ENCODE measurements around the gene PPM1N. TPM values are rescaled to one million over a fixed set of nuclear protein-coding genes. Genes with fewer than 3 reads are reported as not detected.

Gene PPM1N
- total and polyA plus RNA-seq, 2 of the 13 experiments (the other 11 are each of a cell fraction or from before 2014, with no cell fraction given): 0.31 to 1.8 TPM

DNA sequence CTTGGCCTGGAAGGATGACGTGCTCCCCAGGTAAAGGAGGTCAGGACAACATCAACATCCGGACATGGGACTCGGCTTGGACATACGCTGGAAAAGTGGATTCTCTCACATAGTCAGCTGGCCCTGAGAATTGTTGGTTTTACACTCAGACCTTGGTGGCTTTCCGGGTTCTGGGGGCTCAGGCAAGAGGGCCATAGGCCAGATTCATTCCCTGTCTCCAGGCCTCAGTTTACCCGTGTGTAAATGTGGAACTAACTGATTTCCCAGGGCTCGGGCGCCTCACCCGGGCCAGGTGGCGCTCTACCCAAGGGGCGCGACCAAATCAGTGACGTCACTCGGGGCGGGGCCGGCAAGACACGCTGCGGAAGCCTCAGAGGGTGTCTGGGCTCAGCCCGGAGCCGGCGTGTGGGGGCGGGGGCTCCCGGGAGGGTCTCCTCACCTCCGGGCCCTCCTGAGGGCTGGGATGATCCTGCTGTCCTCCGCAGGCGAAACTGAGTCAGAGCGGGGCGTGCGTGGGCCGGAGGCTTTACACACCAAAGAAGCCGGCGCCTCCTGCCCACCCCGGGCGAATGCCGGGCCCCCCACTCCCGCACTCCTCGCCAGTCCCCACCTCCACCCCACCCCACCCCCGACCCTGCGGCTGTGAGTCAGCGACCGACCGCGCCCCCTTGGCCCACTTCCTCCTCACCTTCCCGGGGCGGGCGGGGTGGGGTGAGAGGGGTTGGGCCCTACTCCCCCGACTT is 8.2 kb downstream of the PPM1N start (continued):
- TF ChIP-seq SNAPC4 (CRISPR knock-in tag; IDR thresholded peaks at IDR 0.05) (0 out of 2 replicates have a peak, but pooled peaks have one; percentile 41), MED13 (CRISPR knock-in tag; IDR thresholded peaks at IDR 0.05) (no peak), CBX5 (CRISPR knock-in tag; IDR thresholded peaks at IDR 0.05; ENCODE audit: borderline replicate concordance) (peak; percentile 54; the same call in 1 of the 2 replicates), ZSCAN5A (CRISPR knock-in tag; IDR thresholded peaks at IDR 0.05; ENCODE audit: borderline replicate concordance) (no peak), ZNF598 (CRISPR knock-in tag; IDR thresholded peaks at IDR 0.05; ENCODE audit: borderline replicate concordance) (no peak), PCBP1 (IDR thresholded peaks at IDR 0.05; ENCODE audit: borderline replicate concordance, low read depth, low read length) (0 out of 2 replicates have a peak, but pooled peaks have one; percentile 78), ZNF672 (CRISPR knock-in tag; IDR thresholded peaks at IDR 0.05) (no peak), PREB (CRISPR knock-in tag; IDR thresholded peaks at IDR 0.05) (no peak), ZNF383 (CRISPR knock-in tag; IDR thresholded peaks at IDR 0.05; ENCODE audit: borderline replicate concordance) (no peak), HOXA7 (CRISPR knock-in tag; IDR thresholded peaks at IDR 0.05) (no peak), RFXANK (CRISPR knock-in tag; IDR thresholded peaks at IDR 0.05) (no peak), CREB1 (IDR thresholded peaks at IDR 0.05) (peak; percentile 99), CREB1 (CRISPR knock-in tag; IDR thresholded peaks at IDR 0.05) (peak; percentile 96), ZNF382 (CRISPR knock-in tag; IDR thresholded peaks at IDR 0.05; ENCODE audit: borderline replicate concordance) (no peak), ZNF33A (CRISPR knock-in tag; IDR thresholded peaks at IDR 0.05; ENCODE audit: borderline replicate concordance) (no peak), RARA (CRISPR knock-in tag; IDR thresholded peaks at IDR 0.05) (peak; percentile 3; the same call in 1 of the 2 replicates), ZNF790 (CRISPR knock-in tag; IDR thresholded peaks at IDR 0.05; ENCODE audit: borderline replicate concordance) (no peak)
- TF ChIP-seq, protein P1, sequence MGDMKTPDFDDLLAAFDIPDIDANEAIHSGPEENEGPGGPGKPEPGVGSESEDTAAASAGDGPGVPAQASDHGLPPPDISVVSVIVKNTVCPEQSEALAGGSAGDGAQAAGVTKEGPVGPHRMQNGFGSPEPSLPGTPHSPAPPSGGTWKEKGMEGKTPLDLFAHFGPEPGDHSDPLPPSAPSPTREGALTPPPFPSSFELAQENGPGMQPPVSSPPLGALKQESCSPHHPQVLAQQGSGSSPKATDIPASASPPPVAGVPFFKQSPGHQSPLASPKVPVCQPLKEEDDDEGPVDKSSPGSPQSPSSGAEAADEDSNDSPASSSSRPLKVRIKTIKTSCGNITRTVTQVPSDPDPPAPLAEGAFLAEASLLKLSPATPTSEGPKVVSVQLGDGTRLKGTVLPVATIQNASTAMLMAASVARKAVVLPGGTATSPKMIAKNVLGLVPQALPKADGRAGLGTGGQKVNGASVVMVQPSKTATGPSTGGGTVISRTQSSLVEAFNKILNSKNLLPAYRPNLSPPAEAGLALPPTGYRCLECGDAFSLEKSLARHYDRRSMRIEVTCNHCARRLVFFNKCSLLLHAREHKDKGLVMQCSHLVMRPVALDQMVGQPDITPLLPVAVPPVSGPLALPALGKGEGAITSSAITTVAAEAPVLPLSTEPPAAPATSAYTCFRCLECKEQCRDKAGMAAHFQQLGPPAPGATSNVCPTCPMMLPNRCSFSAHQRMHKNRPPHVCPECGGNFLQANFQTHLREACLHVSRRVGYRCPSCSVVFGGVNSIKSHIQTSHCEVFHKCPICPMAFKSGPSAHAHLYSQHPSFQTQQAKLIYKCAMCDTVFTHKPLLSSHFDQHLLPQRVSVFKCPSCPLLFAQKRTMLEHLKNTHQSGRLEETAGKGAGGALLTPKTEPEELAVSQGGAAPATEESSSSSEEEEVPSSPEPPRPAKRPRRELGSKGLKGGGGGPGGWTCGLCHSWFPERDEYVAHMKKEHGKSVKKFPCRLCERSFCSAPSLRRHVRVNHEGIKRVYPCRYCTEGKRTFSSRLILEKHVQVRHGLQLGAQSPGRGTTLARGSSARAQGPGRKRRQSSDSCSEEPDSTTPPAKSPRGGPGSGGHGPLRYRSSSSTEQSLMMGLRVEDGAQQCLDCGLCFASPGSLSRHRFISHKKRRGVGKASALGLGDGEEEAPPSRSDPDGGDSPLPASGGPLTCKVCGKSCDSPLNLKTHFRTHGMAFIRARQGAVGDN (CRISPR knock-in tag; IDR thresholded peaks at IDR 0.05): peak; percentile 64
